ENCODE measurements around the gene MIR17HG.
A peak's percentile ranks its signal among the peaks of the same experiment; 100 is the strongest.
"Not testable (repeated sequence)": the region's sequence is repeated elsewhere in the genome, so short reads cannot be mapped to it uniquely, and the experiment has no call there.

The MIR17HG gene

DNA sequence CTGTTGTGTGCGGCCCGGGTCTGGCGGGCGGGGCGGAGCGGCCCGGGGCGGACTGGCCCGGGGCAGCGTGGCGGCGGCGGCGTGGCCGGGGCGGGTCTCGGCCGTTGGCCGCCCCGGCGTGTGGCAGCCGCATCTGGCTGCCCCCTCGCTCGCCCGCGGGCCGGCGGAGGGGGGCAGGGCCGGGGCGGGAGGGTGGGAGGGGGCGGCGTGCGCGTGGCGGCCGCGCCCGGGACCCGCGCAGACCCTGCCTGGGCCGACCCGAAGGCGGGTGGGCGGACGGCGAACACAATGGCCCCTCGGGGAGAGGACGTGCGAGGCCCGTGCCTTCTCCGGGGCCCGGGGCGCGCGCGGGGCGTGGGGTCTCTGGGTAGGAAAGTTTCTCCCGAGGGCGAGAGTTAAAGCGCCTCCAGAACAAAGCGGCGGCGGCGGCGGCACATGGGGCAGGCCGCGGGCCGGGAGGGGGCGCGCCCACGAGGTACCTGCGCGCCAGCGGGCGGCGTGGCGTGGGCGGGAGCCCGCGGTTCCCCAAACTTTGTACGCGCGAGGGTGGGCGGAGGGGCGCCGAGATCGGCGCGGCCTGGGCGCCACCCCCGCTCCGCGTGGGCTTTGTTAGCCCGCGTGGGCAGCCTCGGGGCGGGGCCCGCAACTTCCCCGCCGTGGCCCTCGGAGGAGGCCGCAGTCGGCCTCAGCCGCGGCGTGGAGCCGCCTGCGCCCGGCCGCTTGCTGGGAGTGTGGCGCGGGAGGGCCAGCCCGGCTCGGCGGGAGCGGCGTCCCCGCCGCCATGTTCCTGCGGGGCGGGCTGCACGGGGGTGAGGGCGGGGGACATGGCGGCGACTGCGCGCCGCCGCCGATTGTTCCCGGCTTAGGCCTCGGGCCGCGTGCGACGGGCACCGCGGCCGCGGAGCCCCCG, 764 bp downstream of the MIR17HG start:
- DNase-seq = no peak

GRCh38 chr13:91348906-91349435, 1.5 kb downstream of the MIR17HG start:
- peak; percentile 59 for DNase-seq

DNA sequence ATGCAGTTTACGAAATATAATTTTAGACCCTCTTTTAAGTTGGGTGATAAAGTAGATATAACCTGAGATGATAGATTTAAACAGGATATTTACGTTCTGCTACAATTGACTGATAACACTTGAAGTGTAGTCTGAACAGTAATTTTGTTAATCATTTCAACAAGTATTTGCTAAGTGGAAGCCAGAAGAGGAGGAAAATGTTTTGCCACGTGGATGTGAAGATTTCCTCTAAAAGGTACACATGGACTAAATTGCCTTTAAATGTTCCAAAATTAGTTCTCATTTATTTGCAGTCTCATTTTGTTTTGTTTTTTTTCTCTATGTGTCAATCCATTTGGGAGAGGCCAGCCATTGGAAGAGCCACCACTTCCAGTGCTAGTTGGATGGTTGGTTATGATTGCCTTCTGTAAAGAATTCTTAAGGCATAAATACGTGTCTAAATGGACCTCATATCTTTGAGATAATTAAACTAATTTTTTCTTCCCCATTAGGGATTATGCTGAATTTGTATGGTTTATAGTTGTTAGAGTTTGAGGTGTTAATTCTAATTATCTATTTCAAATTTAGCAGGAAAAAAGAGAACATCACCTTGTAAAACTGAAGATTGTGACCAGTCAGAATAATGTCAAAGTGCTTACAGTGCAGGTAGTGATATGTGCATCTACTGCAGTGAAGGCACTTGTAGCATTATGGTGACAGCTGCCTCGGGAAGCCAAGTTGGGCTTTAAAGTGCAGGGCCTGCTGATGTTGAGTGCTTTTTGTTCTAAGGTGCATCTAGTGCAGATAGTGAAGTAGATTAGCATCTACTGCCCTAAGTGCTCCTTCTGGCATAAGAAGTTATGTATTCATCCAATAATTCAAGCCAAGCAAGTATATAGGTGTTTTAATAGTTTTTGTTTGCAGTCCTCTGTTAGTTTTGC, 2.8 kb downstream of the MIR17HG start:
- no peak for DNase-seq

- DNase-seq = no peak
These were observed 3.6 kb downstream of the MIR17HG start for GRCh38 chr13:91351123-91351522.

DNA sequence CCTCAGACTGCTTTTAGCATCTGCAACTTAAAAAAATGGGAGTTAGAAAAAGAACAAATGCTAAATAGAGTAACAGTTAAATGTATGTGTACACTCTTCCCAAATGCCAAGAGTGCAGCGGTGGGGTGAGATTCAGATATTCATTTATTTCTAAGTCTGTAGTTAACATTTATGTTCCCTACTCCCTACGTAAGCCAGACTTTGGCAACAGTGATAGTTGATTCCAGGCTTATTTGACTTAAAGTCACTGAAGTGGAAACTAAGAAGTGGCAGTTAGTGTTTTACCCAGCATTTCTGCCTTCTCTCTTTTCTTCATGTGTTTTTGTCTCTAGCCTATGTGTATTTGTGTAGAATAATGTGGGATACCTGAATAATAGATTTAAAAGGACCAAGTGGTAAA, 4.5 kb downstream of the MIR17HG start:
- no peak for DNase-seq

- DNase-seq = not testable (repeated sequence)
These were observed 5.4 kb downstream of the MIR17HG start for GRCh38 chr13:91352891-91353290.

DNA sequence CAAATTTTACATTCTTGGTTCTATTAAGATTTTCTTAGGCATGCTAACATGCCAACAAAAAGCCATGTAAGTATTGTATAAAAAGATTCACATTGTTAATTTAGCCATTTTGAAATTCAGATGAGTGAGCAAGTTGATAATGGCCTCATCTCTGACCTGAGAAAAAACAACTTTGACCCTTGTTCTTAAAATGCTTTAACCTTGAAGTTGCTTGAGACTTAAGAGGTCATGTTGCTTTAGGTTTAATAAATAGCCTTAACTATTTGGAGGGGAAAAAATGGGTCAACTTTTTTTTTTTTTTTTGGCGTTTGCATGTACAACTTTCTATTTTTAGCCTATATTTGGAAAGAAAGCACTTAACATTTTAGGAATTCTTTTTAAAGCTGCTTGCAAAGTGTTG, 6.0 kb downstream of the MIR17HG start:
- no peak for DNase-seq

DNA sequence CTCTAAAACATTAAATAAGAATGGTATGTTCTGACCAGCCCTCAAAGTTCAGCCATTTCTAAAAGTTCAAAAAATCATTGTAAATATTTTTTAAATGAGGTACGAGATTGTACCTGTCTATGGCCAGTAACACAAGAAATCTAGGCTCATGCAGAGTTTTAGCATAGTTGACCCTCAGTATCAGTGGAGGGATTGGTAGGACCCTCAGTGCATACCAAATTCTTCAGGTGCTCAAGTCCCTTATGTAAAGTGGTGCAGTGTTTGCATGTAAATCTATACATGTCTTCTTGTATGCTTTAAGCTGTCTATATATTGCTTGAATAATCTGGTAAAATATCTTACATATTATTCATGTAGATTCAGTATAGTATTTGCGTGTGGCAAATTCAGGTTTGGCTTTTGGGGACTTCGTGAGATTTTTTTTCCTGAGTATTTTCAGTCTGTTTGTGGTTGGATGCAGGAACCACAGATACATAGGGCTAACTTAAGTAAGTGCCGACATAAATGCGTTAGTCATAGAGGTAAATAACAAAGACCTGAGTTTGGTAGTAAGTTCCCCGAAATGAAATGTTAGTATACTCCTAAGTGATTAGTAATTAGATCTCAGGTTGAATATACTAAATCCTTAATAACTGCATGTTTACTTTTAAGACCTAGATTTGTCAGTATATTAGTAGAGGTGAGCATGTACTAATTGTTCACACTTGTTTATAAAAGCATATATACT, 7.8 kb downstream of the MIR17HG start:
- DNase-seq = no peak

DNA sequence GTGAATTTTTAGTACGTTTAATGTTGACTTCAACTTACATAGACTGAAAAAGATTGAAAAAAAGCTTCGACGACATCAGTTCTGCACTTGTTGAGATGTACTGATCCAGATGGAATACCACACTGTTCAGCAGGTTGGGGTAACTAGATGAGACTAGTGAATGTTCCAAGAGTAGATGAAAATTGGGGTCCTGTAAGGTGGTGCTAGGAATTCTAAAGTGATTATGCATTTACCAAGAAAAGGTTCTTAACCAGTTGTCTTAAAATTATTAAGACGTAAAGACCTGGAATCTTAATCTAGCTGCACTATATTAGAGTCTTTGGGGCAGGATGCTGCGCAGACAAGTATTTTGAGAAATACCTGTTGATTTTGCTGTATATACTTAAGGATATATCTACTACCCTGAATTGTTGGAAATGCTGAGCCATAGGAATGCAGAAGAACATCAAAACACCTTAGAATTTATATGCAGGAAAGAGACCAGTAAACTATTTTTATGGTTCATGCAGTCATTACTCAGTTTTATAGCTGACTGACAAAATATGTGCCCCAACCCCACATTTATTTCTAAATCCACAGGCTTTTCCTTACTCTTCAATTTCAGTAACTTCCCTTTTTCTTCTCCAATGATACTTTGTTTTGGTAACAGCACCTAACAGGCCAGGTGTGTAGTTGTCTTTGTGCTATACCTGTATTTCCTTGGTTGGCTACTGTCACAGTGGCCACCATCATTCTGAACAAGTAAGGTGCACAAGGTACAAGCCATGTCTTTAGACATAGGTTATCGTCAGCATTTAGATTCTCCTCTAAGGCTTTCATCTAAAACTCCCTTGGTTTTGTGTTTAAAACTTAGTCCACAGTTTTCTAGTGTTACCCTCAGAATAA, 8.6 kb downstream of the MIR17HG start:
- no peak for DNase-seq

DNA sequence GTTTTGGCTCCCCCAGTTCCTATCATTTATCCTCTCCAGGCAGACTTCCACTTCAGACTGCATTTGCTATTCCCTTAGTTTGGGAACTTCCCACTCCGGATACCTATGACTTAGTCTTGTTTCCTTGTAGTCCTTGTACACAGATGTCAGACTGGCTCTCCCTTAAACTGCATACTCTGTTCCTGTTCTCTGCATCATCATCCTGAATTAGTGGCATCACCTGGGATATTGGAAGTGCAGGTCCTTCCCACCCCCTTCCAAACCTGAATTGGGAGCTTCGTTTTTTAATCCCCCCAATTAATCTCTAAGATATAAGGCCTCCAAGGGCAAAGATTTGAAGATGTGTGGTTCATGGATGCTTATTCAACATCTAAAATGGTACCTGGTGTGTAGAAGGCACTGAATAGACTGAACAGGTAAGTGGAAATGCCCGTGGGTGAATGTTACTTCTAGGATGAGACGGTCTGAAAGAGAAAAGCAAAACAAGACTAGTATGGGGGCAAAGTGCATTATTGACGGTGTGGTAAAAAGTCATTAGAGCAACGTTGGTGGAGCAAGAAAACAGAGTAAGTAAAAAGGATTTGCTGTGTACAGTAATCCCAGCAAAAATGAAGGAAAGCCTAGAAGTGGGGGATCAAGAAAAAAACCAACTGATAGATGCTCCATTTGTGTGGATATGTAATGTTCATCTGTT, 9.6 kb downstream of the MIR17HG start:
- no peak for DNase-seq

- no peak for DNase-seq
These were observed 10.3 kb downstream of the MIR17HG start for GRCh38 chr13:91357613-91358386.

- no peak for DNase-seq
These were observed 10.9 kb downstream of the MIR17HG start for GRCh38 chr13:91358387-91358782.

- DNase-seq = no peak
These were observed 11.6 kb downstream of the MIR17HG start for GRCh38 chr13:91359111-91359510.

DNA sequence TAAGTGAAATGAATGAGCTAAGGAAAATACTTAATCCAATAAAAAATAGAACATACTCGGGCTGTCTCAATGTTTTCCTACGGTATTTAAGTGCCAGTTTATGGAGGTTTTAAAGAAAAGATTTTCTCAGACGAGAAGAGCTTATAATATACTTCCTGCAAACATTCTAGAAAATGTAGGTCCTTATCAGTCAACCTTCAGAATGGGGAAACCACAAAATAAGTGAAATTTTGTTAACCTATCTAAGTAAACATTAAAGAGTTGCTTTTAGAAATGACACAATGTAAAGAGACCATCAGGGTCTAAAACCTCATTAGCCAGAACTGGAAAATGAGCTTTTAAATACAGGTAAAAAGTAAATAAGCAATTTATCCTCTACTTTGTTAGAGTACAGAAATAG, 12.1 kb downstream of the MIR17HG start:
- DNase-seq = peak; percentile 23

GRCh38 chr13:91360246-91360751, 12.8 kb downstream of the MIR17HG start:
- DNase-seq = no peak

- peak; percentile 42 for DNase-seq
These were observed 14.3 kb downstream of the MIR17HG start for GRCh38 chr13:91361755-91362271.

DNA sequence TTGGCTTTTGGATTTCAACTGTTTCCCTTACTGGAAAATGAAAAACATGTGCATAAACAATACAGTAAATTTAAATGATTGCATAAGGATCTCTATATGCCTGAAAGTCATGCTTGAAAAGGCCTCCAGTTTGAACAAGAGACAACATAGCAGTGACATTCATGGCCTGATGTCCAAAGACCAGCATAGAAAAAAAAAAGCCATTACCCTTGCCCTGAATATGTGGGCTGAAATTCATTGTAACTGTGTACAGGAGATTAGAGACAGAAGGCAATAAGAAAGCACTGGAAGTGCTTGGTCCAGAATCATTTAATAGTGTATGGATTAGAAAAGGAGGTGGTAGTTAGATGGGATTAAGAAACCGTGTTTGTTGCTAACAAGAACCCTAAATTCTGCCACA, 15.4 kb downstream of the MIR17HG start:
- no peak for DNase-seq

- DNase-seq = no peak
These were observed 20.6 kb downstream of the MIR17HG start for GRCh38 chr13:91368101-91368500.

GRCh38 chr13:91368676-91369440, 21.4 kb downstream of the MIR17HG start:
- no peak for DNase-seq
